CD8-positive, alpha-beta memory T cell (primary cell): ENCODE data around the gene NT5DC1. TPM values are rescaled to one million over a fixed set of nuclear protein-coding genes. Genes with fewer than 3 reads are reported as not detected.
A peak's percentile ranks its signal among the peaks of the same experiment; 100 is the strongest.

Source experiments
- CTCF ChIA-PET: fragments of 350-600 bp; sonication (Branson Sonifier 250); formaldehyde crosslinking; loops from one replicate; lab custom pipeline; 2021; ENCODE audit warnings: antibody characterized with exemption; lab: Charles Lee
- POLR2A ChIA-PET: fragments of 350-600 bp; sonication (Branson Sonifier 250); formaldehyde crosslinking; loops from one replicate; lab custom pipeline; 2021; ENCODE audit warnings: antibody characterized with exemption; lab: Charles Lee
- DNase-seq, 5 donors: peaks; one replicate each; pipeline versions ENCODE4 v3.0.0 to v3.0.0-alpha.2; 2020 to 2022; ENCODE audit warnings: mixed read lengths in 1 of 5
- H3K27ac ChIP-seq: one replicate; pipeline ENCODE4 v1.7.0; 2013; ENCODE audit warnings: low read depth, mild to moderate bottlenecking, low read length, moderate library complexity
- H3K27me3 ChIP-seq: 2 replicates; pipeline ENCODE4 v1.7.0; 2013; ENCODE audit warnings: low read length, mild to moderate bottlenecking; ENCODE audit not compliant: insufficient read depth, poor library complexity, severe bottlenecking
- H3K36me3 ChIP-seq: 2 replicates; pipeline ENCODE4 v1.7.0; 2013; ENCODE audit warnings: mild to moderate bottlenecking, low read length, moderate library complexity; ENCODE audit not compliant: insufficient read depth
- H3K4me1 ChIP-seq: 2 replicates; pipeline ENCODE4 v1.7.0; 2013; ENCODE audit warnings: mild to moderate bottlenecking, low read length, moderate library complexity; ENCODE audit not compliant: insufficient read depth
- H3K4me3 ChIP-seq: 2 replicates; pipeline ENCODE4 v1.7.0; 2013; ENCODE audit warnings: mild to moderate bottlenecking, low read length
- H3K9me3 ChIP-seq: 2 replicates; pipeline ENCODE4 v1.7.0; 2013; ENCODE audit warnings: mild to moderate bottlenecking, low read length
- H3K27ac Mint-ChIP-seq, 8 donors: one replicate each; pipeline ENCODE4 v1.8.0; 2020 to 2021; ENCODE audit warnings: mixed read lengths in 8 of 8, mild to moderate bottlenecking in 6 of 8, inconsistent platforms in 3 of 8, moderate library complexity in 3 of 8
- H3K27me3 Mint-ChIP-seq, 2 donors: one replicate each; pipeline ENCODE4 v1.8.0; 2020 to 2021; ENCODE audit warnings: mixed read lengths in 2 of 2, mild to moderate bottlenecking in 1 of 2, moderate library complexity in 1 of 2
- H3K36me3 Mint-ChIP-seq, 3 donors: one replicate each; pipeline ENCODE4 v1.8.0; 2020 to 2021; ENCODE audit warnings: mixed read lengths in 3 of 3, inconsistent platforms in 1 of 3, mild to moderate bottlenecking in 1 of 3
- H3K4me1 Mint-ChIP-seq, 3 donors: one replicate each; pipeline ENCODE4 v1.8.0; 2020 to 2021; ENCODE audit warnings: mixed read lengths in 3 of 3, inconsistent platforms in 1 of 3, mild to moderate bottlenecking in 1 of 3
- H3K4me3 Mint-ChIP-seq, 7 donors: one replicate each; pipeline ENCODE4 v1.8.0; 2020 to 2021; ENCODE audit warnings: mixed read lengths in 7 of 7, mild to moderate bottlenecking in 6 of 7, moderate library complexity in 4 of 7, inconsistent platforms in 2 of 7
- H3K9me3 Mint-ChIP-seq, 5 donors: one replicate each; pipeline ENCODE4 v1.8.0; 2020 to 2022; ENCODE audit warnings: mixed read lengths in 5 of 5, mild to moderate bottlenecking in 3 of 5, moderate library complexity in 2 of 5, inconsistent platforms in 1 of 5
- polyA plus RNA-seq: library from polyadenylated mRNA; unstranded; fragments of 300-500 nt; fragmentation: Illumina TruSeq; gene quantifications from one replicate; pipeline ENCODE4 v1.2.3, GENCODE V29; 2021
- total RNA-seq, 2 experiments: library from RNA; stranded (reverse); gene quantifications; one replicate each; pipeline ENCODE4 v1.2.3, GENCODE V29; 2021

Gene NT5DC1
- total and polyA plus RNA-seq, 3 experiments from 2014 or later, result 46.3 to 57.1 (median 47.6) TPM

DNA sequence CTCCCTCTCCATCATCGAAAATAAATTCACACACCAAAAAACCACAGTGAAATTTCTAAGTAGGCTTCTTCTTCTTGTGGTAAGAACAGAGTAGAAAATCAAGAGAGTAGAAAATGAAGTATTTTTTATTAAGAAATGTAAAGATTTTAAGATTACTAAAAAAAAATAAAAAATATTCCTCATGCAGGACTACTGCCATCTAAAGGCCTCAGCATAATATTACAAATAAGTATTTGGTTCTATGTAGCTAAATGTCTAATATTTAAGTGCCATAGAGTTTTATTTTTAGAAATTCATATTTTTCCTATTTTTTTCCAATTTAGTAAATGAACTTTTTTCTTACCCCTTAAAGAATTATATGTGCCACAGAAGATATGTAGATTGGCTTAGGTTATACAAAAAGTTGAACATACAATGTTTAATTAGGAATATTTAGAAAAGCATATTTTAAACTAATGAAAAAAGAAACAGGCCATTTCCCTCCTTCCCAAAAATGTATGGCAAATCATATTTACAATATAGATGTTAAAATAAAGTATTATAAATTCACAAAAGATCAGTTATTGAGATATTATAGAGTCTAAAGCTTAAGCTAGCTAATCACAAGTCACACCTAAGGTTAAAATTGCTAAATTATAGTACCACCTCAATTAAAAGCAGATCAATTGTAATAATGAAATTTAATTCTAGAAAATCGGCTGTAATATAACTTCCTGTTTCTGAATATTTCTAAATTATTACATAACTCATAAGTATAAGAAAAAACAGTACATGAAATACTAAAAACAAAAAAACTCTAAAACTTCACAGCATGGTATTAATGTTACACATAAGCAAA, 3.5 kb upstream of the NT5DC1 start:
- H3K27me3 ChIP-seq, result no peaks in the 10 kb centered on the region
- ChIA-PET POLR2A (no interaction called here), CTCF (interaction anchor here (0.8 to 2.5 kb wide), 3 partner anchors 27 to 85 kb away, joined by 3 to 16 read pairs (median 5); no protein-coding TSS in a partner anchor)
- H3K9me3 ChIP-seq, result no peaks in the 10 kb centered on the region
- Mint-ChIP-seq H3K27me3 (peaks cover 0 to 13% of the 10 kb centered on the region in 2 donors), H3K27ac (no peak overlapping the region), H3K4me3 (peak overlapping the region in 1 of 7 donors; percentile 32), H3K9me3 (peaks cover 0 to 11% (median 8%) of the 10 kb centered on the region in 5 donors), H3K36me3 (peaks cover 0 to 14% (median 6%) of the 10 kb centered on the region in 3 donors), H3K4me1 (peaks cover 17 to 25% (median 22%) of the 10 kb centered on the region in 3 donors)
- no peak overlapping the region for H3K27ac ChIP-seq
- H3K4me3 ChIP-seq, result no peak overlapping the region
- peak in 1 of 5 donors; percentile 10 for DNase-seq
- no peaks in the 10 kb centered on the region for H3K36me3 ChIP-seq
- peaks cover 14% of the 10 kb centered on the region for H3K4me1 ChIP-seq

DNA sequence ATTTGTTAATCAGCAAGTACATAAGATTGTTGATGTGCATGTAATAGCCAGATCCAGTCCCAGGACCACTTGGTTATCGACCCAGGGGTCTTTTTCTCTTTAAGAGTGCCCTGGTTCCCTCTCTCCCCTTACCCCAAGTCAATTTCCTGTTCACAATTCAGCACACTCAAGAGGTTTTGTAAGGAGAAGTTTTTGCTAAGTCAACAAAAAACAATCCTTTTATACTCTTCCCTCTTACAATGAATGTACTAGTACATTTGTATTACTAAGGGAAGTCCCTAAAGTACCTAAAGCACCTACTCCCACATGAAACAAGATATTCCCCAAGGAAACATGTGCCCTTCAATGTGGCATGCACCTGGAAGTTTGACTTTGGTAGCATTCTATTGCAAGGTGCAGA, 1.6 kb upstream of the NT5DC1 start:
- peaks cover 0 to 11% (median 8%) of the 10 kb centered on the region in 5 donors for H3K9me3 Mint-ChIP-seq
- H3K4me3 Mint-ChIP-seq, result peak overlapping the region in 1 of 7 donors; percentile 95
- CTCF ChIA-PET, result no interaction called here
- no peak for DNase-seq
- POLR2A ChIA-PET, result no interaction called here
- no peaks in the 10 kb centered on the region for H3K27me3 ChIP-seq
- H3K9me3 ChIP-seq, result no peaks in the 10 kb centered on the region
- H3K4me1 Mint-ChIP-seq, result peaks cover 32 to 43% (median 41%) of the 10 kb centered on the region in 3 donors
- H3K27ac Mint-ChIP-seq, result no peak overlapping the region
- H3K4me3 ChIP-seq, result no peak overlapping the region
- peaks cover 5 to 10% (median 10%) of the 10 kb centered on the region in 3 donors for H3K36me3 Mint-ChIP-seq
- peaks cover 0 to under 1% of the 10 kb centered on the region in 2 donors for H3K27me3 Mint-ChIP-seq
- H3K27ac ChIP-seq, result no peak overlapping the region
- H3K36me3 ChIP-seq, result no peaks in the 10 kb centered on the region
- peaks cover 28% of the 10 kb centered on the region for H3K4me1 ChIP-seq

DNA sequence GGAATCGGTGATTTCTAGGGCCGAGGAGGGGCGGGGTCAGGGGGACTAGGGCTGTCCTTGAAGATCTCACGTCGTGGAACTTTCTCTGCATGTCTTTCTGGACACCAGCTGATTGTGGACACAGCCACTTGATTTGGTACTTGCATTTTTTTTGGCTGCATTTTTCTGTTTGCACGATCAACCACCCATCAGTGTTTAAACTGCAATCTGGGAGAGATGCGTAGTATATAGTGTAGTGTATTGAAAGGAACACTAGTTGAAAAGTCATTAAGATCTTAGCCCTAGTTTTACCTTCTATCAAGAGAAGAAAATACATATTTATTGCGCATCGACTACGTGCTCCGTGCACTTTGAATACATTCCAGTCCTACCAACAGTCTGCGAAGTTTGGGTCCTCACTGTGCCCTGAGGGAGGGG, 657 bp downstream of the NT5DC1 start:
- Histone ChIP-seq H3K27ac (peak overlapping the region; percentile 86), H3K9me3 (no peaks in the 10 kb centered on the region), H3K4me1 (peaks cover 28% of the 10 kb centered on the region), H3K36me3 (no peaks in the 10 kb centered on the region), H3K27me3 (no peaks in the 10 kb centered on the region), H3K4me3 (peak overlapping the region; percentile 75)
- peaks cover 51 to 66% (median 63%) of the 10 kb centered on the region in 3 donors for H3K4me1 Mint-ChIP-seq
- H3K27ac Mint-ChIP-seq, result peak overlapping the region; percentile 53 to 94 (median 92)
- H3K9me3 Mint-ChIP-seq, result peaks cover 0 to 5% (median 2%) of the 10 kb centered on the region in 5 donors
- peak overlapping the region; percentile 91 to 98 (median 95) for H3K4me3 Mint-ChIP-seq
- H3K36me3 Mint-ChIP-seq, result peaks cover 4 to 19% (median 9%) of the 10 kb centered on the region in 3 donors
- peaks cover 0 to 2% of the 10 kb centered on the region in 2 donors for H3K27me3 Mint-ChIP-seq
- ChIA-PET POLR2A (interaction anchor here (0.6 to 1.9 kb wide), 6 partner anchors 10 to 1374 kb away, joined by 3 to 15 read pairs (median 4); partner anchors contain the start of genes KPNA5, RWDD1, TSPYL1 and TSPYL4), CTCF (interaction anchor here (1.2 to 1.4 kb wide), 3 partner anchors 8 to 90 kb away, joined by 3 to 9 read pairs (median 5); no protein-coding TSS in a partner anchor)
- DNase-seq, result no peak

DNA sequence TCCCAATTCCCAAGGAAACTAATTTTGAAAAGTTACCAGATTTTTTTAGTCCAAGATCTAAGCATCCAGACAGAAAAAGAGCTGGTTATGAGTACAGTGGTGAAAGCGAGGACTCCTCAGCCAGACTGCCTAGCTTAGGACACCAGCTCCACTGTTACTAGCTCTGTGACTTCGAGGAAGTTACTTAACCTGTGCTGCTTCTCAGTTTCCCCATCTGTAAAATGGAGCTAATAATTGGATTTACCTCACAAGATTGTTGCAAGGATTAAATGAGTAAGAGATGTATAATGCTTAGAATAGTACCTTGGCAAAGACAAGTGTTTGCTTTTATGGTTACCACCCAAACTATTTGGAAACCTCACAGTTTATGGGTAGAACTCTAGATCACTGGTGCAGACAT, 1.1 kb downstream of the NT5DC1 start:
- ChIA-PET CTCF (interaction anchor here (1.2 to 1.3 kb wide), 2 partner anchors 90 to 91 kb away, joined by 3 to 5 read pairs; no protein-coding TSS in a partner anchor), POLR2A (interaction anchor here (1.5 to 1.9 kb wide), 3 partner anchors 177 to 579 kb away, joined by 4 to 15 read pairs (median 10); partner anchors contain the start of genes KPNA5, RWDD1 and TSPYL1)
- DNase-seq, result no peak
- no peaks in the 10 kb centered on the region for H3K9me3 ChIP-seq
- H3K4me3 Mint-ChIP-seq, result peak overlapping the region; percentile 91 to 98 (median 95)
- H3K36me3 ChIP-seq, result no peaks in the 10 kb centered on the region
- no peaks in the 10 kb centered on the region for H3K27me3 ChIP-seq
- peaks cover 0 to 21% (median 9%) of the 10 kb centered on the region in 3 donors for H3K36me3 Mint-ChIP-seq
- peak overlapping the region; percentile 75 for H3K4me3 ChIP-seq
- H3K27ac ChIP-seq, result peak overlapping the region; percentile 86
- peaks cover 51 to 67% (median 65%) of the 10 kb centered on the region in 3 donors for H3K4me1 Mint-ChIP-seq
- peaks cover 0 to 2% of the 10 kb centered on the region in 2 donors for H3K27me3 Mint-ChIP-seq
- peaks cover 28% of the 10 kb centered on the region for H3K4me1 ChIP-seq
- H3K27ac Mint-ChIP-seq, result peak overlapping the region in 7 of 8 donors; percentile 53 to 94 (median 93)
- peaks cover 0 to under 1% (median 0%) of the 10 kb centered on the region in 5 donors for H3K9me3 Mint-ChIP-seq

DNA sequence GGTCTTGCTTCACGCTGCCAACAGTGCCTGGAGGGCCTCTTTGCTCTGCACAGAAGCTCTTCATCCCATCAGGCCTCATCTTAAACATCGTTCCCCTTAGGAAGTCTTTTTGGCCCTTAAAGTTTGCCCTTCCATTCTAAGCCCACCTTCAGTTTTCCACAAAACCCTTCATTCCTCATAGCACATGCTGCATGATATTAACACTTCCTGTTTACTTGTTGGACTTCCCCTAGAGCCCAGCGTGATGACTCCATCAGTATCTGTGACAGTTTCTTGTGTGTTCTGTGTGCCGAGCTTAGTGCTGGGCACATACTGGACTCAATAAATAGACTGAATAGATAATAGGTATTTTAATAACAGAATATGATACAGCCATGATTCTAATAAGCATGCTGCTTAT, 2.2 kb downstream of the NT5DC1 start:
- Histone ChIP-seq H3K4me1 (peaks cover 28% of the 10 kb centered on the region), H3K4me3 (no peak overlapping the region), H3K9me3 (no peaks in the 10 kb centered on the region), H3K36me3 (no peaks in the 10 kb centered on the region), H3K27ac (no peak overlapping the region), H3K27me3 (no peaks in the 10 kb centered on the region)
- no peaks in the 10 kb centered on the region for H3K9me3 Mint-ChIP-seq
- ChIA-PET POLR2A (interaction anchor here (1.9 kb wide), 1 partner anchor 176 kb away, joined by 10 read pairs; the partner anchor contains the start of gene TSPYL1), CTCF (interaction anchor here (1.0 kb wide), 1 partner anchor 10 kb away, joined by 3 read pairs; no protein-coding TSS in a partner anchor)
- H3K36me3 Mint-ChIP-seq, result peaks cover 0 to 28% (median 9%) of the 10 kb centered on the region in 3 donors
- peak overlapping the region in 4 of 8 donors; percentile 12 to 61 (median 28) for H3K27ac Mint-ChIP-seq
- DNase-seq, result no peak
- H3K27me3 Mint-ChIP-seq, result peaks cover 0 to 2% of the 10 kb centered on the region in 2 donors
- H3K4me1 Mint-ChIP-seq, result peaks cover 51 to 69% (median 65%) of the 10 kb centered on the region in 3 donors
- peak overlapping the region; percentile 1 to 98 (median 59) for H3K4me3 Mint-ChIP-seq

DNA sequence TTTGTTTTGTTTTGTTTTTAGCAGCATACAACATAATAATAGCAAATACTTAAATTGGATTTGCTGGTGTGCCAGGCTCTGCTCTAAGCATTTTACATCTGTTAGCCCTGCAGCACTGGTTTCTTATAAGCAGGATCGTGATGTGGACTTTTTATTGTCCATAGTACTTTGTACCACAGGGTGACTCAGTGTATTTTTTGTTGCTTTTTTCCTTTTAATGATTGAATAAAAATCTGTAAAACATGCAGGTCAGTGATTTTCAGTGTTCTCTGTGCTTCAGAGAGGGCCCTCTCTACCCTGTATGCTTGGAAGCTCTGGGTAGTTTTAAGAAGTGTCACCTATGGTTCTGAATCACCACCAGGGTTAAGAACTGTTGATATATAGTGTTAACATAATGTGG, 4.0 kb downstream of the NT5DC1 start:
- no peaks in the 10 kb centered on the region for H3K9me3 Mint-ChIP-seq
- peaks cover 0 to 2% of the 10 kb centered on the region in 2 donors for H3K27me3 Mint-ChIP-seq
- Histone ChIP-seq H3K4me3 (no peak overlapping the region), H3K36me3 (peaks cover 8% of the 10 kb centered on the region), H3K27ac (no peak overlapping the region), H3K27me3 (no peaks in the 10 kb centered on the region), H3K4me1 (peaks cover 28% of the 10 kb centered on the region), H3K9me3 (no peaks in the 10 kb centered on the region)
- POLR2A ChIA-PET, result no interaction called here
- CTCF ChIA-PET, result no interaction called here
- DNase-seq, result no peak
- H3K4me3 Mint-ChIP-seq, result peak overlapping the region in 2 of 7 donors; percentile 5 to 28
- peak overlapping the region in 2 of 8 donors; percentile 38 to 85 for H3K27ac Mint-ChIP-seq
- peaks cover 8 to 44% (median 22%) of the 10 kb centered on the region in 3 donors for H3K36me3 Mint-ChIP-seq
- H3K4me1 Mint-ChIP-seq, result peaks cover 51 to 72% (median 69%) of the 10 kb centered on the region in 3 donors

DNA sequence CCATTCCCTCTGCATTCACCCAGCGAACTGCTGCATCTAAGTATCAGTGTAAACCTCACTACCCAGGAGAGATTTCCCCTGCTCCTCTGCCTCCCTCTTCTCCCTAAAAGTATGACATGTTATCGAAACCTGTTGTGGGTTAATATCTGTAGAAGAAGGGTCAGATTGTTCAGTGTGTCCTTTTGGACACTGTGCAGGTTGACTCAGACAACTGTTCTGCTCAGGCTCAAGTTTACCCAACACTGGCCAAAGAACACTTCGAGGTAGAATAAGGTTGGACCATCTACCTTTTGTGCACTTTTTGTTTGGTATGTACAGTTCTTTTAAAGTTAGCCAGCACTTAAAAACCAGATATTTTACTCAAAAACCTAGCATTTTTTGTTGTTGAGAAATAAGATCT, 4.6 kb downstream of the NT5DC1 start:
- Mint-ChIP-seq H3K27ac (peak overlapping the region in 2 of 8 donors; percentile 71 to 85), H3K4me3 (peak overlapping the region in 3 of 7 donors; percentile 5 to 58 (median 19)), H3K27me3 (peaks cover 0 to 2% of the 10 kb centered on the region in 2 donors), H3K9me3 (no peaks in the 10 kb centered on the region), H3K4me1 (peaks cover 48 to 65% (median 63%) of the 10 kb centered on the region in 3 donors), H3K36me3 (peaks cover 10 to 48% (median 24%) of the 10 kb centered on the region in 3 donors)
- H3K4me3 ChIP-seq, result no peak overlapping the region
- peaks cover 24% of the 10 kb centered on the region for H3K4me1 ChIP-seq
- peaks cover 10% of the 10 kb centered on the region for H3K36me3 ChIP-seq
- H3K27me3 ChIP-seq, result no peaks in the 10 kb centered on the region
- no peak overlapping the region for H3K27ac ChIP-seq
- CTCF ChIA-PET, result no interaction called here
- POLR2A ChIA-PET, result no interaction called here
- no peaks in the 10 kb centered on the region for H3K9me3 ChIP-seq
- DNase-seq, result no peak
